Liver (tissue), 2 donors: ENCODE measurements around the gene TP53TG5.

Experiments
- TF ChIP-seq, protein P1 (sequence below): IDR thresholded peaks from 2 replicates; pipeline ENCODE4 v1.6.1; 2016; ENCODE audit warnings: antibody characterized with exemption
- TF ChIP-seq, protein P2 (sequence below): fragments of 150-350 bp; IDR thresholded peaks from 2 replicates; pipeline ENCODE4 v1.5.1; 2017; ENCODE audit warnings: improper control_type of control experiment, low read depth, low read length; ENCODE audit not compliant: missing input control
- donor health status: healthy.

DNA sequence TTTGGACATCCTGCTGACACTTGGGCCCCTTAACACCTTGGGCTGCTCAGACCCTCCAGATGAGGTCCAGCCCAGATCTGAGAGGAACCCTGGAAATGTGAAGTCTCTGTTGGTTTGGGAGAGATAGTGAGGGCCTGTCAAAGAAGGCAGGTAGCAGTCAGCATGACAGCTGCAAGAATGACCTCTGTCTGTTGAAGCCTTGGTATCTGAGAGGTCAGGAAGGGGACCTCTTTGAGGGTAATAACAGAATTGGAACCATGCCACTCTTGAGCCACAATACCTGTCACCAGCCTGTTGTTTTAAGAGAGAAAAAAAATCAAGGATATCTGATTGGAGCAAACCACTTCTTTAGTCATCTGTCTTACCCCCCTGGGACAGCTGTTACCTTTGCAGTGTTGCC, 11.0 kb downstream of the TP53TG5 start:
- TF ChIP-seq, protein P1, sequence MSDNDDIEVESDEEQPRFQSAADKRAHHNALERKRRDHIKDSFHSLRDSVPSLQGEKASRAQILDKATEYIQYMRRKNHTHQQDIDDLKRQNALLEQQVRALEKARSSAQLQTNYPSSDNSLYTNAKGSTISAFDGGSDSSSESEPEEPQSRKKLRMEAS = no peak
- TF ChIP-seq, protein P2, sequence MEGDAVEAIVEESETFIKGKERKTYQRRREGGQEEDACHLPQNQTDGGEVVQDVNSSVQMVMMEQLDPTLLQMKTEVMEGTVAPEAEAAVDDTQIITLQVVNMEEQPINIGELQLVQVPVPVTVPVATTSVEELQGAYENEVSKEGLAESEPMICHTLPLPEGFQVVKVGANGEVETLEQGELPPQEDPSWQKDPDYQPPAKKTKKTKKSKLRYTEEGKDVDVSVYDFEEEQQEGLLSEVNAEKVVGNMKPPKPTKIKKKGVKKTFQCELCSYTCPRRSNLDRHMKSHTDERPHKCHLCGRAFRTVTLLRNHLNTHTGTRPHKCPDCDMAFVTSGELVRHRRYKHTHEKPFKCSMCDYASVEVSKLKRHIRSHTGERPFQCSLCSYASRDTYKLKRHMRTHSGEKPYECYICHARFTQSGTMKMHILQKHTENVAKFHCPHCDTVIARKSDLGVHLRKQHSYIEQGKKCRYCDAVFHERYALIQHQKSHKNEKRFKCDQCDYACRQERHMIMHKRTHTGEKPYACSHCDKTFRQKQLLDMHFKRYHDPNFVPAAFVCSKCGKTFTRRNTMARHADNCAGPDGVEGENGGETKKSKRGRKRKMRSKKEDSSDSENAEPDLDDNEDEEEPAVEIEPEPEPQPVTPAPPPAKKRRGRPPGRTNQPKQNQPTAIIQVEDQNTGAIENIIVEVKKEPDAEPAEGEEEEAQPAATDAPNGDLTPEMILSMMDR = no peak
